ENCODE results near the gene KCP.
"Not testable (repeated sequence)": the region's sequence is repeated elsewhere in the genome, so short reads cannot be mapped to it uniquely, and the experiment has no call there.

The KCP gene

DNA sequence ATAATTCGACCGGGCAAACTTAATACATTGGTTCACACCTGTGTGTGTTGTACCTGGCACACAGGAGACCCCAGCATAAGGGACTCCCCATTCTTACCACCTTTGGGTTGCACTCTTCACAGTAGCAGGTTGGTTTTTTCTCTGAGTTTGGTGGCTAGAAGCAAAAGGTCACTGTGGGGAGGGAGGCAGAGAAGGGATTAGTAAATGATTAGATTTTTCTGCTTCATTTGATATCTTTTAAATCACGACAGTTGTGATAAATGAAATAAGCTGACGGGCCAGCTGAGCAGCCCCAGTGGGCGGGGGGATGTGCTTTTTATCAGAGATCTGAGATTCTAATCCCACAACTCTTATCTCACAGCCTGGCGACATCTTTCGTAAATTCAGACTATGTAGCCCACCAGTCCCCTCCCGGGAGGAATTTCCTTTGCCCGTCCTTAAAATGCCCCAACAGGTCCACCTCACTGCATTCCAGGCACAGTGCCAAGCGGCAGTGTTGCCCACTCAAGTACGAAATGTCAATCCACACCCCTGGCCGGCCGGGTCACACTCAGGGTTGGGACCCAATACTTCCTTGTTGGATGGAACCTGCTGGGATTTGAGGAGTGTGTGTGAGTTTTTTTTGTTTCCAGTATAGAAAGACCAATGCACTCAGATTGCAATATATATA is 10.5 kb upstream of the KCP start:
- DNase-seq: no peak

DNA sequence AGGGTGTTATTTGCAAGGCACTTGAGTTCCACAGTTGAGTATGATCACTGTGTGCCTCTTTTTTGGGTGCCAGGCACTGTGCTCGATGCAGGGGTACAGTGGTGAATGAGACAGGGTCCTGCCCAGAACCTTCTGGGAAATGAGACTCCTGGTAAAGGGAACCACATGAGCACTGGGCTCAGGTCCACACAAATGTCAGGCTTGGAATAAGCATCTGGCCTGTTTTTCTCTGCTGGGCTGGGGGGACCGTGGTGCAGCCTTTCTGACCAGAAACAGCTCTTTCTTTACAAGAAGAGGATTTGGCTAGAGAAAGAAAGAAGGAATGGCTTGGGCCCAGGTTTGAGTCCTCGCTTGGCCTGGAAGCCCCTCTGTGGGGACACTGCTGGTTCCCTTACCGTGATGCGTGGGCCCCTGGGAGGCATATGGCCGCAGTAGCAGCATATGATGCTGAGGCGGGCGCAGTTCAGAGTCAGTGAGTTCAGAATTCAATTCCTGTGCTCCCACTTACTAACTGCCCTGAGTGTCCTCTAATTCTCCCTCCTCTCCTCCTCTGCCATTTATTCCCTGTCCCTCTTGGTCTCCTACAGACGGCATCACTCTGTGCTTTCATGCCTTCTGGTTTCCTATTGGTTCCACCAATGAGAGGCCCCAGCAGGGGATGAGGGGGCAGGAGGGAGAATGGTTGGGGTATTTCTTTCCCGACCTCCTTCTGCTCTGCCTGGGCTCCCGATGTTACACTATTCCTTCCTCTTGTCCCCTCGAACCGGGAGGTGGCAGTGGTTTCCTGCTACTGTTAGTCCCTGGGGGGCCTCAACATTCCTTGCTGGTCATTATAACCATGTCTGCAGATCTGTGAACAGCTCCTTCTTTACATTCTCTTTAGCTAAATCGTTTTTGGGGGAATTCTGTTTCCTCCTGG is 9.6 kb upstream of the KCP start:
- DNase-seq: no peak

DNA sequence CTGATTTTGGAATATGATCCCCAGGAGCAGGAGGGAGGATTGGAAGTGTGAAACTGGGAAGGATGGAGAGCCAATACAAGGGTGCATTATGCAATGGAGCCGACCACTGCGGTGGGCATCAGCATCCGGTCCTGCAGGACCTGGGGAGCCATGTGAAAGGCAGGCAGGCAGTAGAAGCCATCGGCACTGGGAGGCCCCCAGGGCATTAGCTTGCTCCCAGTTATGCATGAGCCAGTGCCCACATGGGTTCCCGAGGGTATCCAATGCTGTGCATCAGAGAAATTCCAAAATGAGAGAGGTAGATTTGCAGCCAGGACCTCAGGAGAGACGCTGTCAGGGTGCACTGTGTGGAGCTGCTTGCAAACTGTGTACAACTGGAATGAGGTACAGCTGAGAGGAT is 8.7 kb upstream of the KCP start:
- no peak for DNase-seq

DNA sequence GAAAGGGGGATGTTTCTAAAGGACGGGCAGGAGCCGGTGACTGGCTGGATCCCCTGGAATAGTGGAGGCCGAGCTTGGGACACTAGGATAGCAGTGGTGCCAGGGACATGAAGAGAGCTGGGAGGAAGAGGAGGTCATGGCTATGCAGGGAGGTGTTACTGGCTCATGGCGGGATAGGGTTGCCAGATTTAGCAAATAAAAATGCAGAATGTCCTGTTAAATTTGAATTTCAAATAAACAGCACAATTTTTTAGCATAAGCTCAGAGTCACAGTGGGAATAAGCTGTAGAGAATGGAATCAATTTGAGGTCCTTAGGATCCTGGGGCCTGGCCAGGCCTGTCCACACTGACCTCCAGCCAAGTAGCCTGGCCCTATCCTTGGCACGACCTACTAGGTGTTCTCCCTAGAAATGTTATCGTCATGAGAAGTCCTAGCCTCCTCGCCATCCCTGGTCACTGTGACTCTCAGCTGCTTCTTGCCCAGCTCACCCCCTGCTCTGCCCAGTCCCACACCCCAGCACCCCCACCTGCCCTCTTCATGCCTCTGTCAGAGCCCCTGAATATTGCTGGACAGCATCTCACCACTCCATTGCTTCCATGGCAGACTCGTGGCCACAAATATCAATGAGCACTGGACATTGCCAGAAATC is 7.6 kb upstream of the KCP start:
- no peak for DNase-seq

DNA sequence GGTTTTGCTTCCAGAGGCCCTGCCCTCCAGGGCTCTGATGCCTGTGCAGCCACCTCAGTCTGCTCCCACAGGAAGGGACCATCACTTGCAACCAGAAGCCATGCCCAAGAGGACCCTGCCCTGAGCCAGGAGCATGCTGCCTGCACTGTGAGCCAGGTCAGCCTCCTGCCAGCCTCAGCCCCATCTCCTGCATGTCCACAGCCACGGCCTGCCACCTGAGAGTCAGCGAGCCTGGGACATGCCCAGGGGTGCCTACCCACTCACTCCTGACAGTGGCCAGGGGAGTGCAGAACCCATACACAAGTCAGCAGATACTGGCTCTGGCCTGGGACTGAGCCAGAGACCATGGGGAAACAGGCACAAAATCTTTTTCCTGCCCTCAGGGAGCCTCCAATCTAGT is 6.6 kb upstream of the KCP start:
- no peak for DNase-seq

DNA sequence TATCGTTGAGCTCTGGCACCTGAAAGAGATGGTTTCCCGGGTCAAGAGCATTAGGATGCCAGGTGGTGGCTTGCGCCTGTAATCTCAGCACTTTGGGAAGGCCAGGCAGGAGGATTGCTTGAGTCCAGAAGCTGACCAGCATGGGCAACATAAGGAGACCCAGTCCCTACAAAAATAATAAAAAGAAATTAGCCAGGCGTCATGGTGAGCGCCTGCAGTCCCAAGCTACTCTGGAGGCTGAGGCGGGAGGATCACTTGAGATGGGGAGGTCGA is 6.1 kb upstream of the KCP start:
- DNase-seq: no peak

DNA sequence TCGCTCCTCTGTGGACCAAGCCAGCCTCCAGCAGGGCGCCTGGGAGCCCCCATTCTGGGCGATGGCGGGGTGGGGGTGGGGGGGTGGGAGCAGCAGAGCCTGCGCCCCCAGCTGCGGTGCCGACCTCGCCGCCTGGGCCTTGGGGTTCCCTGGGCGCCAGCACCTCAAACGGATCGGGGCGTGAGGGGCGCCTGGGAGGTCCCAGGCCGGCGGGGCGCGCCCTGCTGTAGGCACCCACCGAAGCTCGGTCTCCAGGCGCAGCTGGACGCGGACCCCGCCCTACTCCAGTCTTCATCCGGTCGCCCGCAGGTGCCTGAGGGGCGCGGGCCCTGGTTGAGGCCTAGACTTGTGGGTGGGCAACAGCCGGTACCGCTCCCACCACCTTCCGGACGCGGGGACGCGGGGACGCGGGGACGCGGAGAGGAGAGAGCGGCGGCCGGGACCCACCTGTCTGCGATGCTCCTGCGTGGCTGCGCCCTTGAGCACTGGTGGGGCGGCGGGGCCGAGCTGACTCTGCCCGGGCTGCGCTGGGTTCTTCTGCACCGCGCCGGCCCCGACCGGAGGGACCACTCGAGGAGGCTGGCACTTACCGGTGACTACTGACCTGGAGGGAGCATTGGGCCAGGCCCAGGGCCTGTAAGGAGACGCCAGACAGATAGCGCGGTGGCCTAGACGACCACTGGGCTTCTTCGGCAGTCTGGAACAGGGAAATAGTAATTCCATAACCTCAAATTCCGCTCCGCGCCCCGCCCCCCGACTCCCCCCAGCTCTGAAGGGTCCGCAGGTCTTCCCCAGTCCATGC is 5.5 kb upstream of the KCP start:
- no peak for DNase-seq

DNA sequence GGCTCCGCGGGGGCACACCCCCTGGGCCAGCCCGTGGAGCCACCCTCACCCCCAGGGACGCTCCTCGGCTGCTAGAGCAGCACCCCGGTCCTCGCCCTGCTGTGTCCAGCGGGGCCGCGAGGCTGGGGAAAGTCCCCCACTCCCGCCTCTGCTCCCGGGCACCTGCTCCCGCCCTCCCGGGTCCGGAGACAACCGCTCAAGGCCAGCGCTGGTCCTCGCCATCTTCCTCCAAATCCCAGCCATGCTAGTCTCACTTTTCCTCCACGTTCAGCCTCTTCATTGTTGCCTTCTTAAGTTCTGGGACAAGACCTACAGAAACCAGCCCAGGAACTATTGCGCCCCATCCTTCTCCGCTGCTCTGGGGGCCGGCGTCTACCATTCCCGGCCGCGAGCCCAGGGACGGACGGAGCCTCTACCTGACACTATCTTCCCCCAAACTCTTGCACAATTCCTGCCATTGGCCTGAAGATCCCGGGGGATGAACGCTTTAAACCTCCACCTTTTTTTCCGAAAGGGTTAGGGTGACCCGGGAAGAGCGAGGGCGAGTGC is 4.8 kb upstream of the KCP start:
- DNase-seq: no peak

DNA sequence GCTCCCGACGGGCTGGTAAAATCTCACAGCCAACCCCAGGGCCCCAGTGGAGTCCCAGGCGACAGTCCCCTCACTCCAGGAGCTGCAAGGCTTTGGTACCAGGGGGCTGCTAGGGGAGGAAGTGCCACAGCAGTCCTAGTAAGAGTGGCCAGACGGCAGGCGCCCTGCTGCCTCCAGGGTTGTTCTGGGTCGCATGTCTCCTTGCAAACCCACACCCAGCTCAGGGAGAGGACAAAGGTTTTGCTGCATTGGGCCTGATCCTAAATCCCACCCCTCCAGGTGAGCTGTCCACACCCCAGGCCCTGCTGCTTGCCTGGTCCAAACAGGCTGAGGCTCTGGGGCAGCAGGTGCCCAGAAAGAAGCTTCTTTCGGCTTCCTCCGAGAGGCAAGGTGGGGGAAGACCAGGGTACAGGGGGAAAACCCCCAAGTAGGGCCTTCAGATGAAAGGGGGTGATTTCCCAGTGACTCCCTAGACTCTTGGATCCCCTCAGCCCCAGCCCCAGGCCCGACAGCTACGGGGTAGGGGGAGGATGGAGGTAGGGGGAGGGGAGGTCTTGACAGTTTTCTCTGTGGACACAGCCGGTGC is 4.2 kb upstream of the KCP start:
- DNase-seq: no peak

DNA sequence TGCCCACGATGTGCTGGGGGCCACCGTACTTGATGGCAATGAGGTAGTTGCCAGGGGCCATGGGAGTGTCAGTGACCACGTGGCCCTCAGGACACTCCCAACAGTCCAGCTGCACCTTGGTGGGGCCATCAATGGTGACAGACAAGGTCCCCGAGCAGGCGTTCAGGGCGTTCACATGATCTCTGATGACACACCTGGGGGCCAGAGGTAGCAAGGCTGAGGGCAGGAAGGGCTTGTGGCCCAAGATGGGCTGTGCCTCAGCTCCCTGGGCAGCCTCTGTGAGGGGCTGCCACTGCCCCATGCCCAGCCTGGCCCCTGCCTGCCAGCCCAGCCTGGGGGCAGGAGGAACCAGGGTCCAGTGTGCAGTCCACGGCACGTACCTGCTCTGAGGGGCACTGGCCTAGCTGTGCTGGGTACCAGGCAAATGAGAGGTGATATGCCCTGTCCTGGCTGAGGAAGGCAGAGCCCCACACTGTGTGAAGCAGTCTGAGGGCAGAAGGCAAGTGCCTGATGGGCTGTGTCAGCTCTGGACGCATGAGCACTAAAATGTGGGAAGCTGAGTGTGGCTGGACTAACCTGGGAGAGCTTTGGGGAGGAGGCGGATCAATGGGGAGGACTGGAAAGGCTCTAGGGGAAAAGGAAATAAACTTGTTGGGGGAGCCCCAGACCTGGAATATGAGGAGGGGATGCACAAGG is 3.5 kb upstream of the KCP start:
- DNase-seq: no peak

DNA sequence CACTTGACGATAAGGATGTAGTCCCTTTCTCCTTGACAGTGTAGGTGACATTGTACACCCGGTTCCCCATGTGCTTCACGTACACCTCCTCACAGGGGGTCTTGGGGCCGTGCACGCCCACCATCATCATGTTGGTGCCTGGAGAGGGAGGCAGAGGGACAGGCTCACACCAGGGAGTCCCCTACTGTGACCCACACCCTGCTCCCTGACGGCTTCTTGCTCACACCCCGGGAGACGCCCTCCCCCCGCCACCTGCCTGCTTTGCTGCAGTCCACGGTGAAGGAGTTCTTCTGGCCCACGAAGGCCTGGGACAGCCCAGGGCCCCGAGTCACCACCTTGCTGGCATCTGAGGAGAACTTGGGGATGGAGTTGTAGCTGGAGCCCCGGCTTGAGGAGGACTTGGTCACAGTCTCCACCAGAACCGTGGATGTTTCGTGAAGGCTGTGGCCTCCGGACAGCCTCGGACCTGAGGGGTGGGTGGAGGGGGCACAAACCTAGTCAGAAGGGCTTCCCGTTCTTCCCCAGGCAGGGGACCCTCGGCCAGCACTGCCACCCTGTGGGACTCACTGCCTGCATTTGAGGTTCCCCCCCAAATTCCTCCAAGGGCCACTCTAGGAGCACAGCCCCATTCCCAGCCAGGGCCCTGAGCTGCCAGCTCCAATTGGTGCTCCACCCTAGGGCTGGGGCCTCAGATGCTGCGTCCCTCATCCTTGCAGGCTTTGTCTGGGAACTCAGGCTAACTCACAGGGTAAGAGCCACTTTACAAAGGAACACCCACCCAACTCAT is 2.4 kb upstream of the KCP start:
- DNase-seq: not testable (repeated sequence)

DNA sequence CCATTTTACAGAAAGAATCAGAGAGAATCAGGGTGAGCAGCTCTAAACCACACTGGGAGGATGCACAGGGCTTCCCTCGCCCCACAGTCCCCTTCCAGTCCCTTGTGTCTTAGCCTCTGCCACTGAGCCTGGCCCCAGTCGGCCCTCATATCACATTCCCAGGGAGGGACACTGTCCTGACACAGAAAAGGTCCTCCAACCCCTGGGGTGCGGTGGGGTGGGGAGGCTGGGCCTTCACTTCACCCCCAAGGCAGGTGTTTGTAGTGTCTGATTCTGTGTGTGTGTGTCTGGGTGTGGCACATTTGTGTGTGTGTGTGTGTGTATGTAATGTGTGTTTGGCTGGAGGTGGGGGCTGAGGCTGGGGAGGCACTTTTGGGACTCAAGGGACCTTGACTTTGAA is 1.8 kb upstream of the KCP start:
- DNase-seq: no peak

DNA sequence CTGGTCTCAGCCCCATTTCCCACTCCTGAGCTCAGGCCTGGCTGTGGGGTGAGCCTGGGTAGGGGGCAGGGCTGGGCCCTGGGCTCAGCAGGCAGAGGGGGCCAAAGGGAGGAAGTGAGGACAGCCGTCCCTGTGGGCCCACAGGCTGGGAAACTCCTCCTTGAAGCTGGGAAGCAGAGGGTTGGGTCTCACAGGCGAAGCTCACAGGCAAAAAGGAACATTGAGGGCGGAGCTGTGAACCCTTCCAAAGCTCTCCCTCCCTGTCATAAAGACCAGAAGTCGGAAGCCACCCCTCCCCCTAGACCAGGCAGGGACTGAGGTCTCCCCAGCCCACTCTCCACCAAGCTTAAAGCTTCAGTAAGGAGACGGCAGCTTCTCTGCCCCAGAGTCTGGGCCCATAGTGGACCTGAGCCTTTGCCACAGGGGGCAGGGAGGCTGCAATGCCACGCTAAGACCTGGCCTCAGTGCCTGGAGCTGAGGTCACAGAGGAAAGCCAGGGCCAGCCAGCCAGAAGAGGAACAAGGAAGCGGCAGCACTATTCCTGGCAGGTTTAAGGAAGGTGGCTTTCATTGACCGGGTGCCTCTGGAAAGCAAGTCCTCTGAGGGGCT is 1.0 kb upstream of the KCP start:
- no peak for DNase-seq

DNA sequence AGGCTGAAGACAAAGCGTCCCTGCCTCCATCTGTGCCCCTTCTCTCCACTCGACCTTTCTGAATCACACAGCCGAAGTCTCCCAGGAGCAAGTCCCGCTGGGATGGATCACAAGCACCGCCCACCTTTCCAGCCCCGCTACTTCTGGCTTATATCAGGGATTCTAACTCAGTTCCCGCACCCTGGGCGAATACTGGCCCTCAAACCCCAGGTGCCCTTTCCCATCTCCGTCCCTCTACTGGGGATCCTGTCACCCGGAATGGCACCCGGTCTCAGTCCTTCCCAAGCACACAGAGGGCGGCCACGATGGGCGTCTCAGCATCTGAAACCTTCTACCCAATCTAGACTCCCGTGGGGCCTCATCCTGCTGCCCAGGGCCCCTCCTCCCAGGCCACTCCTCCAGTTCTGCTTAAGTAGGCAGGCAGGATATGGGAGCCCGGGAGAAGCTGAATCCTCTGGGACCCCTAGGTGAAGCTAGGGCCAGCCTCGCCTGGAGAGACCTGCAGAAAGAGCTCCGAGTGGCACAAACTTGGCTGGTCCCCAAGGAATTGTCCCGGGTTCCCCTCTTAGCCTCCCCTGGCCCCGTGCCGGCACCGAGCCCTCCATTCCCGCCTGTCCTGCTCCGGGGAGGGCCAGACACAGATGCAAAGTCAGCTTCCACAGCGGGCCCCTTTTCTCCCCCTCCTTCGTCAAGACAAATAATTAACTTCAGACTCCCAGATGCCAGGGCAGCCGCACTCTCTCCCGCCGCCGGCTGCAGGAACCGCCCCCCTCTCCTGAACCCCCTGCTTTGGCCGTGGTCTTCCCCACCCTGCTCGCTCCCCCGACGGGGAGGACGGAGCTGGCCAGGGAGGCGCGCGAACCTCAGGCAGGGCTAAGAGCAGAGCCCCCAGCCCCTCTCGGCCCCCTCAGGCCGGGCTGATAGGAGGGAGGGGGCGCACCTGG is 612 bp downstream of the KCP start:
- DNase-seq: no peak

DNA sequence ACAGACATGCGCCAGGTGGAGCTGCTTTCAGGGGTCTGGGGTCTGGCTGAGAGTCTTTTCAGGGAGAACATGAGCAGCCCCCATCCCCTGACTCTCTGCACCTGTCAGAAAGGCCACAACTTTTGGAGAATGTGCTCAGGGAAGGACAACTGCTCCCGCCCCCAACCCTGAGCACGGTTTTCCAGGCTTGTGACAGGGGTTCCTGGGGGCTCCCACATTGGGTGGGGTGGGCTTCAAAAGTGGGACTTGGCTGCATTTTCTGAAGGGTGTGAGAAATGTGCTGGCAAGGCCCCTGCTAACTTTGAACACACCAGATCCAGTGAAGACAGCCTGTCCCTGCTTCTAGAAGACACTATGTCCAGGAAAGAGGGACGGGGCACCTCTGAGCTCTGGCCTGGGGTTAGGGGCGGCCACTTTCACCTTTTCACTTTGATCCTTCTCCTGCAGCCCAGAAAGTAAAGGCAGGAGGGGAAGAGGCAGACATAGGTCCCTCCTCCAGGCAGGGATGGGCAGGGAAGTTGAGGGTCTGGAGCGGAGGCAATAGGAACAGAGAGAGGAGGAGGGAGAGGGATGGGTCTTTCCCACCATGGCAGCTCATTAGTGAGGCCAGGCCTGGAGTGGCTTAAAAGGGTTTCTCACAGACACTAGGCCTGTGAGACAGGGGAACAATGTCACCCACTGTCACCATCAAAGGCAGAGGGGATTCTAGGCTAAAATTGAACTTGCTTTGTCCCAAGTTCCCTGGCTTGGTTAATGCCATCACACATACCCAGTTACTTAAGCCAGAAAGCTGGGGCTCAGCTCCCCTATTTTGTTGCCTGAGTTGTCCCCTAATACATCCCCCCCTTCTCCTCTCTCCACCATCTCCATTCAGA is 1.5 kb downstream of the KCP start:
- no peak for DNase-seq

DNA sequence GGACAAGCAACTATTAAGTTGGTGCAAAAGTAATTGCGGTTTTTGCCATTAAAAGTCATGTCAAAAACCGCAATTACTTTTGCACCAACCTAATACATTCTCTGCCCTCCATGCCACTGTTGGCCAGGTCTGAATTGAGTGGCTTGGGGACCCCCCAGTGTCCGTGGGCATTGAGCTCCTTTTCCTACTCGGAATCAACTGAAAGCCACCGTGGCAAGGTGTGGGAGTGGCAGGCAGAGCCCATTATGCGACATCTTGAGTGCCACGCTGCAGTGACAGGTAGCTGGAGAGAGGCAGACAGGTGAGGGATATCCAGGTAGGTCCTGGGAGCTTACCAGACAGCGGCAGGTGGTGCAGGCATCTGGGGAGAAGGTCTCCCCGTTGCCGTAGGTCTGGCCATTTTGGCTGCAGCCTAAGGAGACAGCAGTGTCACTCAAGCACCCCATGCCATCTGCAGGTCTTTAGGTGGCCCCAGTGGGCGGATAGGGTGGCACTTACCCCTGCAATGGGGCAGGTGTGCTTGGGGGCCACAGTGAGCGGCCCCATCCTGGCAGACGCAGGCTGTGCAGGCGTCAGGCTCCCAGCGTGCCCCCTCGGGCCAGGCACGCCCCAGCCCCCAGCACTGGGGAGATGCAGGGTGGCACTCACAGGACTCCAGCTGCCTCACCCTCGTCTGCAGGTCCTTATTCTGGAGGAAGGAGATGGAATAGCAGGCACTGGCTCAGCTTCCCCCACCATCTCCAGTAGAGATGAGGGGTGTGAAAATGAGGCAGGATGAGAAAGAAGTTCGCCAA is 3.5 kb downstream of the KCP start:
- no peak for DNase-seq

DNA sequence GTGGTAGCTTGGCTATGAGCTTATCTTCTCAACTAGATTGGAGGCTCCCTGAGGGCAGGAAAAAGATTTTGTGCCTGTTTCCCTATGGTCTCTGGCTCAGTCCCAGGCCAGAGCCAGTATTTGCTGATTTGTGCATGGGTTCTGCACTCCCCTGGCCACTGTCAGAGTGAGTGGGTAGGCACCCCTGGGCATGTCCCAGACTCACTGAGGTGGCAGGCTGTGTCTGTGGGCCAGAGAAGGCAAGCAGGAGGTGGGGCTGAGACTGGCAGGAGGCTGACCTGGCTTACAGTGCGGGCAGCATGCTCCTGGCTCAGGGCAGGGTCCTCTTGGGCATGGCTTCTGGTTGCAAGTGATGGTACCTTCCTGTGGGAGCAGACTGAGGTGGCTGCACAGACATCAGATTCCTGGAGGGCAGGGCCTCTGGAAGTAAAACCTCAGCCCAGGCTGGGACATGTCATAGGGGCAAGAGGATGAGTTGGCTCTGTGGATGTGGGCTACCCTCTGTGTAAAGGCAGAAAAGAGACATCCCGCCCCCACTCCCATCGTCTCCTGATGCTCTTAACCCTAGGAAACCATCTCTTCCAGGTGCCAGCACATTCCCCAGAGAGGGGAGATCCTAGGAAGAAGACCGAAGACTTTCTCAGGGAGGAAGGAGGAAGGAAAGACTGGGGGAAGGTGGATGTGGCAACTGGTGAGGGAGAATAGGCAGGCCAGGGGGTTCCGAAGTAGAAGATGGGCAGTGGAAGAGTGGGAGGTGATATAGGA is 4.3 kb downstream of the KCP start:
- DNase-seq: no peak

Measured in SIG-M5 (cell line).